MM.1S (cell line): Measurements from ENCODE around the gene OSTM1.
"Not testable (repeated sequence)": the region's sequence is repeated elsewhere in the genome, so short reads cannot be mapped to it uniquely, and the experiment has no call there.

ENCODE experiments used
- DNase-seq: peaks from one replicate; pipeline ENCODE4 v3.0.0-alpha.2; 2015
- H2AFZ ChIP-seq: fragments of 300-600 bp; sonication (generic); 2 replicates; pipeline ENCODE4 v1.6.0; 2016; ENCODE audit warnings: antibody characterized with exemption, low read length
- H3F3A ChIP-seq: fragments of 300-600 bp; sonication (generic); 2 replicates; pipeline ENCODE4 v1.6.1; 2016; ENCODE audit warnings: mild to moderate bottlenecking, antibody characterized with exemption, low read length, moderate library complexity, mixed read lengths; ENCODE audit not compliant: insufficient read depth
- H3K27ac ChIP-seq: fragments of 300-600 bp; sonication (generic); 2 replicates; pipeline ENCODE4 v1.5.1; 2016; ENCODE audit warnings: mild to moderate bottlenecking, low read length
- H3K27me3 ChIP-seq: fragments of 300-600 bp; sonication (generic); replicated peaks from 2 replicates; pipeline ENCODE4 v1.6.0; 2016; ENCODE audit warnings: low read length; ENCODE audit not compliant: insufficient read depth
- H3K36me3 ChIP-seq: fragments of 300-600 bp; sonication (generic); replicated peaks from 2 replicates; pipeline ENCODE4 v1.6.1; 2016; ENCODE audit warnings: mild to moderate bottlenecking, low read length, mixed read lengths; ENCODE audit not compliant: insufficient read depth
- H3K4me1 ChIP-seq: fragments of 300-600 bp; sonication (generic); 2 replicates; pipeline ENCODE4 v1.6.1; 2016; ENCODE audit warnings: low read length, mixed read lengths
- H3K4me2 ChIP-seq: fragments of 300-600 bp; sonication (generic); 2 replicates; pipeline ENCODE4 v1.6.0; 2016; ENCODE audit warnings: low read depth, low read length
- H3K4me3 ChIP-seq: fragments of 300-600 bp; sonication (generic); 2 replicates; pipeline ENCODE4 v1.5.1; 2016; ENCODE audit warnings: low read length, mixed read lengths
- H3K79me2 ChIP-seq: fragments of 300-600 bp; sonication (generic); 2 replicates; pipeline ENCODE4 v1.6.1; 2016; ENCODE audit warnings: mixed run types, low read length, mixed read lengths
- H3K9ac ChIP-seq: fragments of 300-600 bp; sonication (generic); 2 replicates; pipeline ENCODE4 v1.6.1; 2016; ENCODE audit warnings: low read length, mixed read lengths
- H3K9me2 ChIP-seq: fragments of 300-600 bp; sonication (generic); replicated peaks from 2 replicates; pipeline ENCODE4 v1.6.1; 2016; ENCODE audit warnings: mild to moderate bottlenecking, low read length, mixed read lengths; ENCODE audit not compliant: insufficient read depth
- H3K9me3 ChIP-seq: fragments of 300-600 bp; sonication (generic); replicated peaks from 2 replicates; pipeline ENCODE4 v1.6.1; 2016; ENCODE audit warnings: mild to moderate bottlenecking, low read length, mixed read lengths; ENCODE audit not compliant: insufficient read depth
- H4K20me1 ChIP-seq: fragments of 300-600 bp; sonication (generic); 2 replicates; pipeline ENCODE4 v1.6.1; 2016; ENCODE audit warnings: mild to moderate bottlenecking, low read length, moderate library complexity, mixed read lengths; ENCODE audit not compliant: insufficient read depth
- CTCF ChIP-seq: fragments of 300-600 bp; sonication (generic); IDR thresholded peaks from 2 replicates; pipeline ENCODE4 v1.5.1; 2016; ENCODE audit warnings: antibody characterized with exemption, low read length, mixed read lengths
- EZH2 ChIP-seq: fragments of 300-600 bp; sonication (generic); optimal IDR thresholded peaks from 2 replicates; pipeline ENCODE3; 2017; ENCODE audit warnings: low read depth, mild to moderate bottlenecking, antibody characterized with exemption, low read length, mixed read lengths
- EZH2phosphoT487 ChIP-seq: fragments of 300-600 bp; sonication (generic); IDR thresholded peaks from 2 replicates; pipeline ENCODE4 v1.6.1; 2018; ENCODE audit warnings: antibody characterized with exemption, low read length

OSTM1 gene

GRCh38 chr6:108027056-108027455 lies 47.5 kb downstream of the OSTM1 start:
- Histone ChIP-seq H3F3A (no peaks in the 10 kb centered on the region), H3K36me3 (no peaks in the 10 kb centered on the region), H3K4me3 (no peak overlapping the region), H4K20me1 (no peaks in the 10 kb centered on the region), H3K4me2 (no peak overlapping the region), H3K9ac (no peak overlapping the region), H3K27me3 (no peaks in the 10 kb centered on the region), H3K4me1 (no peaks in the 10 kb centered on the region), H3K27ac (no peak overlapping the region), H2AFZ (no peak overlapping the region), H3K79me2 (no peaks in the 10 kb centered on the region), H3K9me3 (no peaks in the 10 kb centered on the region), H3K9me2 (no peaks in the 10 kb centered on the region)
- TF ChIP-seq CTCF, result no peak
- no peak for TF ChIP-seq EZH2
- TF ChIP-seq EZH2phosphoT487, result no peak
- DNase-seq, result no peak

- H3K27me3 ChIP-seq, result no peaks in the 10 kb centered on the region
- H3F3A ChIP-seq, result no peaks in the 10 kb centered on the region
Observed at GRCh38 chr6:108024427-108025073, 50.0 kb downstream of the OSTM1 start.

GRCh38 chr6:108020472-108021116 lies 53.9 kb downstream of the OSTM1 start:
- no peaks in the 10 kb centered on the region for H3K27me3 ChIP-seq
- no peaks in the 10 kb centered on the region for H4K20me1 ChIP-seq
- no peak overlapping the region for H3K9ac ChIP-seq
- H3K4me1 ChIP-seq, result no peaks in the 10 kb centered on the region
- H3K4me2 ChIP-seq, result no peak overlapping the region
- H3K9me2 ChIP-seq, result no peaks in the 10 kb centered on the region
- no peak for TF ChIP-seq CTCF
- no peak for TF ChIP-seq EZH2
- TF ChIP-seq EZH2phosphoT487, result no peak
- no peak overlapping the region for H2AFZ ChIP-seq
- no peak overlapping the region for H3K4me3 ChIP-seq
- H3K27ac ChIP-seq, result no peak overlapping the region
- H3K79me2 ChIP-seq, result no peaks in the 10 kb centered on the region
- H3K36me3 ChIP-seq, result no peaks in the 10 kb centered on the region
- no peak for DNase-seq
- H3F3A ChIP-seq, result no peaks in the 10 kb centered on the region
- H3K9me3 ChIP-seq, result no peaks in the 10 kb centered on the region

More at GRCh38 chr6:108024427-108025073, 50.0 kb downstream of the OSTM1 start:
- no peak overlapping the region for H3K4me2 ChIP-seq
- H3K4me1 ChIP-seq, result no peaks in the 10 kb centered on the region
- no peak overlapping the region for H2AFZ ChIP-seq
- no peak for TF ChIP-seq CTCF
- no peak for TF ChIP-seq EZH2phosphoT487
- no peak for TF ChIP-seq EZH2
- DNase-seq, result no peak
- H3K79me2 ChIP-seq, result no peaks in the 10 kb centered on the region
- H3K9me3 ChIP-seq, result no peaks in the 10 kb centered on the region
- H3K36me3 ChIP-seq, result no peaks in the 10 kb centered on the region
- H3K27ac ChIP-seq, result no peak overlapping the region
- no peaks in the 10 kb centered on the region for H3K9me2 ChIP-seq
- H3K4me3 ChIP-seq, result no peak overlapping the region
- H4K20me1 ChIP-seq, result no peaks in the 10 kb centered on the region
- no peak overlapping the region for H3K9ac ChIP-seq

GRCh38 chr6:108016283-108016682 lies 58.3 kb downstream of the OSTM1 start:
- H3F3A ChIP-seq, H3K4me1 ChIP-seq, H3K9me3 ChIP-seq, H3K79me2 ChIP-seq, H4K20me1 ChIP-seq, H3K27me3 ChIP-seq, H3K9ac ChIP-seq, H3K4me3 ChIP-seq, H3K36me3 ChIP-seq, H3K4me2 ChIP-seq, H3K27ac ChIP-seq, DNase-seq, H2AFZ ChIP-seq, H3K9me2 ChIP-seq: not testable (repeated sequence)
